GM12864 (cell line): ENCODE data around the gene PRRT3.

Experiments used
- DNase-seq: peaks from one replicate; pipeline ENCODE4 v3.0.0-alpha.2; 2011; ENCODE audit warnings: low read depth
- H3K4me3 ChIP-seq: 2 replicates; pipeline ENCODE4 v1.5.1; 2011; ENCODE audit warnings: mild to moderate bottlenecking, low read depth, low read length, control low read depth
- TF ChIP-seq, protein P1 (sequence below): IDR thresholded peaks from 2 replicates; pipeline ENCODE4 v1.5.1; 2011; ENCODE audit warnings: low read depth, mild to moderate bottlenecking, moderate library complexity, low read length, control low read depth, inconsistent platforms; ENCODE audit errors: missing control alignments

Gene PRRT3

DNA sequence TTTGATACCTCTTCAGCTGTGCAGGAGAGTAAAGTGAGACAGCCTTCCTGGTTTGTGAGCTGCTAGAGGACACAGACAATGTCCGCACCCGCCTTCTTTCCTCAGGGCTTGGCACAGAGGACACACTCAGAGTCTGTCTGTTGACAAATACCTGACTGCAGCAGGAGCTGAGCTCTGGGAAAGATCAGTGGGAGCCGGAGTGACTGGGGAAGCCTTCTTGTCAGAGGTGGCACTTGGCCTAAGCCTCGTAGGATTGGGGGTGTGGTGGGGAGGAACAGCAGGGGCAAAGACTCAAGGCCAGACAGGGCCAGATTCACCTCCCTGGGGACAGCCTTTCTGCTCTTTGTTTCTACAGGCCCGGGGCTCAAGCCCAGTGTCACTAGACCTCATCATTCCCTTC is 38.6 kb downstream of the PRRT3 start:
- H3K4me3 ChIP-seq = no peak overlapping the region
- TF ChIP-seq, protein P1, sequence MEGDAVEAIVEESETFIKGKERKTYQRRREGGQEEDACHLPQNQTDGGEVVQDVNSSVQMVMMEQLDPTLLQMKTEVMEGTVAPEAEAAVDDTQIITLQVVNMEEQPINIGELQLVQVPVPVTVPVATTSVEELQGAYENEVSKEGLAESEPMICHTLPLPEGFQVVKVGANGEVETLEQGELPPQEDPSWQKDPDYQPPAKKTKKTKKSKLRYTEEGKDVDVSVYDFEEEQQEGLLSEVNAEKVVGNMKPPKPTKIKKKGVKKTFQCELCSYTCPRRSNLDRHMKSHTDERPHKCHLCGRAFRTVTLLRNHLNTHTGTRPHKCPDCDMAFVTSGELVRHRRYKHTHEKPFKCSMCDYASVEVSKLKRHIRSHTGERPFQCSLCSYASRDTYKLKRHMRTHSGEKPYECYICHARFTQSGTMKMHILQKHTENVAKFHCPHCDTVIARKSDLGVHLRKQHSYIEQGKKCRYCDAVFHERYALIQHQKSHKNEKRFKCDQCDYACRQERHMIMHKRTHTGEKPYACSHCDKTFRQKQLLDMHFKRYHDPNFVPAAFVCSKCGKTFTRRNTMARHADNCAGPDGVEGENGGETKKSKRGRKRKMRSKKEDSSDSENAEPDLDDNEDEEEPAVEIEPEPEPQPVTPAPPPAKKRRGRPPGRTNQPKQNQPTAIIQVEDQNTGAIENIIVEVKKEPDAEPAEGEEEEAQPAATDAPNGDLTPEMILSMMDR = no peak
- no peak for DNase-seq

DNA sequence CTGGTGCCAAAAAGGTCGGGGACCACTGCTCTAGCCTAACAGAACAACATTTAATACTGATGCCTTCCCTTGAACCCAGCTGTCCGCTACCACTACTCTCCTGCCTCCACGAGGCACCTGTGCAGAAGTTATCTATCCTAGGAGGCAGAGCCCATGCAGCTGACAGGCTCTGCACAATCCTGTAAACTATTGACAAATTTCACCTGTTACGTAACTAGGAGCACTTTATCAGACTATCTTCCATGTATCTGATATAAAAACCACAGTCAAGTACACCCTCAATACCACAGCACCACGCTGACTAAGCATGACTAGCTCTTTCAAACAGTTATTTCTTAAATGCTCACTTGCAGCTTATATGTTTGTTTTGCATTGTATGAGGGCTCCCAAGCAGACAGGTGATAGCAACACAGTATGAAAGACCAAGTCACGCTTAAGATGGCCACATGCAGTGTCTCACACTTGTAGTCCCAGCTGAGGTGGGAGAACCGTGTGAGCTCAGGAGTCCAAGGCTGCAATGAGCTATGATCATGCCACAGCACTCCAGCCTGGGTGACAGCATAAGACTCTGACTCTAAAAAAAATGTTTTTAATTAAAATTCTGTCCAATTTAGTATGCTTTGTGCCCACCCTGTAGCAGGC is 39.8 kb downstream of the PRRT3 start:
- DNase-seq = no peak
- TF ChIP-seq, protein P1 = no peak

DNA sequence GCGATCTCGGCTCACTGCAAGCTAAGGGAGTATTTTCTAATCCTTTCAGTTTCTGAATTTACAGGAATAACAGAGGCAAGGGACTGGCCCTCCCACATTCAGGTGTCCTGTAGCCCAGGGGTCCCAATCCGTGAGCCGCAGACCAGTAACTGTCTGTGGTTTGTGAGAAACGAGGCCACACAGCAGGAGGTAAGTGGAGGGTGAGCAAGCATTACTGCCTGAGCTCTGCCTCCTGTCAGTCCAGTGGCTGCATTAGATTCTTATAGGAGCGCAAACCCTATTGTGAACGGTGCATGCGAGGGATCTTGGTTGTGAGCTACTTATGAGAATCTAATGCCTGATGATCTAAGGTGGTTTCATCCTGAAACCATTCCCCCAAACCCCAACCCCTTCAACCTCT is 40.3 kb downstream of the PRRT3 start:
- no peak overlapping the region for H3K4me3 ChIP-seq
- TF ChIP-seq, protein P1 = no peak
- DNase-seq = no peak

More for the DNA sequence above, 39.8 kb downstream of the PRRT3 start:
- H3K4me3 ChIP-seq = no peak overlapping the region

DNA sequence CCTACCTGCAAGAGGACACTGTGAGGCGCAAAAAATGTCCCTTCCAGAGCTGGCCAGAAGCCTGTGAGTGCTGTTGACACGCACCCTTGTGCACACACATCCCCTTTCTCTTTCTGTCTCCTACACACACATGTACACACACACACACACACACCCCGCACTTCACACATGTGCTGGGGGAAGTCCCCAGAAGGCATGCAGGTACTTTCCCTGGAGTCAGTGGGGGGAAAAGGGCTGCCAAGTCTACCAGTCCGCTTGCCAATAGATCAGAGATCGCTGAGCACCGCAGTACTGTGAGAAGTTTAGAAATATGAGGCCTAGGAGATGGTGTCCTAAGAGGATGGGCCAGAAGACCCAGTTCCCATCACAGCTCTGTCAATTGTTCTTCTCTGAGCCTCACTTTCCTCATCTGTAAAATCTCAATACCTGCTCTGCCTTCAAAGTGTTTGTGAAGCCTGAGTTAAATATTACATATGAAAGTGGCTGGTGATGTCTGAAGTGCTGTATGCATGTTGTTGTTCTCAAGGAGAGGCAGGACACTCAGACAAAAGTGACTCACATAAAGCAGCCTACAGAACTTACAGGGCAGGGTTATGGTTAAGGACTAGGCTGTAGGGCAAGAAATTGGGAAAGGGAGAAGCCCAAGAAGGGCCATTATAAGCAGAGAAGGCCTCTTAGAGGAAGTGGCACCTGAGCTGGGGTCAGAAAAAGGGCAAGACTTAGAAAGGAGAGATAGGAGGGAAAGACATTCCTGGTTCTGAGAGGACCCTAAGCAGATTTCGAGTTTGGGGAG is 42.8 kb downstream of the PRRT3 start:
- H3K4me3 ChIP-seq = no peak overlapping the region
- TF ChIP-seq, protein P1 = no peak
- no peak for DNase-seq

DNA sequence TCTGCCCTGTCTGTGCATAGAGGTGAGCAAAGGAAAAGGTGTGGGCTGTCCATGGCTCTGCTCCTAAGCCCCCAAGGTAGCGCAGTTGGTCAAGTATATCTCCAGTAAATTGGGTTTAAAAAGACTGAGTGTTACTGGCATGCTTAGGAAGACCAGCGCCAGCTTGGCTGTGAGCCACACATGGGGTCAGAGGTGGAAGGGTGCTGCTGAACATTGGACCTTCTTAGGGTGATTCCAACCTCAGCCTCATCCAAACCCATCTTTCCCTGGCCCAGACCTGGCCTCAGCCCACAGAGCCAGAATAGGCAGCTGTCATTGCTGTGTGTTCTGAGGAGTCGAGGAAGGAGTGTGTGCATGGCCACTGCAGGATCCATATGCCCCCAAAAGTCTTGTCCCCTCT is 43.9 kb downstream of the PRRT3 start:
- no peak overlapping the region for H3K4me3 ChIP-seq
- TF ChIP-seq, protein P1 = no peak
- DNase-seq = no peak

DNA sequence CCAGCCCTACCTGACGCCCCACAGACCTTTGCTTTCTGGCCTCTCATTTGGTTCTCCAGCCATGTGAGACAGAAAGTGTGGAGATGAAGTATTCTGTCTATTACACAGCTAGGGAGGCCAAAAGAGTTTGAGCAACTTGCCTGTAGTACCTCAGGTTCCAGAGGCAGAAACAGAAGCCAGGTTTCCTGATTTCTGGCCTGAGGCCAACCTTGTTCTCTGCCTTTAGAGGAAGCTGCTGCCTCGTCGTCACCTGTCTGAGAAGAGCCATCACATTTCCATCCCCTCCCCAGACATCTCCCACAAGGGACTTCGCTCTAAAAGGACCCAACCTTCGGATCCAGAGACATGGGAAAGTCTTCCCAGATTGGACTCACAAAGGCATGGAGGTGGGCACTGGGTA is 45.7 kb downstream of the PRRT3 start:
- TF ChIP-seq, protein P1 = no peak
- DNase-seq = no peak
- H3K4me3 ChIP-seq = no peak overlapping the region

DNA sequence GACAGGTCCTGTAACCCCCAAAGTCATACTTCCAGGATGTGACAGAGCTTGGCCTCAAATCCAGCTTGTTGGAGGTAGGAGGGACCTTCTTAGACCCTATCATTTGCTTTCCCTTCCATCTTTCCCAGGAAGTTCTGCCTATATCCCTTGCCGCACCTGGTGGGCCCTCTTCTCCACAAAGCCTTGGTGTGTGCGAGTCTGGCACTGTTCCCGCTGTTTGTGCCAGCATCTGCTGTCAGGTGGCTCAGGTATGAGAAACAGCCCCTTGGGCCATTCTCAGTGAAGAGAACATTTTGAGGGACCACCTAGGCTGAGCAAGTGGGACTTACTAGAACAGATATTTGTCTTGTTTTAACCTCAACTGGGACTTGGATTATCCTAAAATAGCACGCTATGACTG is 48.3 kb downstream of the PRRT3 start:
- no peak overlapping the region for H3K4me3 ChIP-seq
- DNase-seq = no peak
- TF ChIP-seq, protein P1 = no peak
